Body of pancreas (tissue), 4 donors: ENCODE measurements around the gene PFN1. TPM values are rescaled to one million over a fixed set of nuclear protein-coding genes. Genes with fewer than 3 reads are reported as not detected.

Source experiments
- ATAC-seq: fragments of 150-250 bp; one replicate; pipeline ENCODE4 v1.9.1; 2016
- DNase-seq, 4 donors: peaks; one replicate each; pipeline ENCODE4 v3.0.0-alpha.2; 2019
- H3K27ac ChIP-seq, 4 donors: fragments of 200-600 bp; sonication (generic); 1 replicate in 3 of 4; 2 replicates in 1 of 4; pipeline versions ENCODE4 v1.5.1 to v1.6.1; 2016 to 2019; ENCODE audit warnings: mild to moderate bottlenecking in 1 of 4, mixed read lengths in 1 of 4, moderate library complexity in 1 of 4
- H3K27me3 ChIP-seq, 2 donors: fragments of 200-600 bp; sonication (generic); one replicate each; pipeline ENCODE4 v1.6.0; 2016; ENCODE audit warnings: mild to moderate bottlenecking in 1 of 2
- H3K36me3 ChIP-seq, 2 donors: fragments of 200-600 bp; sonication (generic); replicated peaks in 1 of 2; 2 replicates each; pipeline ENCODE4 v1.5.1; 2016; ENCODE audit warnings: low read depth in 2 of 2; ENCODE audit not compliant: insufficient read depth in 1 of 2
- H3K4me1 ChIP-seq: fragments of 200-600 bp; sonication (generic); one replicate; pipeline ENCODE4 v1.6.0; 2016
- H3K4me3 ChIP-seq, 2 donors: fragments of 200-600 bp; sonication (generic); 1 replicate in 1 of 2; 2 replicates in 1 of 2; pipeline ENCODE4 v1.5.1; 2016 to 2019
- H3K9me3 ChIP-seq, 3 donors: fragments of 200-600 bp; sonication (generic); 1 replicate in 2 of 3; 2 replicates in 1 of 3; pipeline ENCODE4 v1.5.1; 2016
- POLR2A ChIP-seq, 3 donors: fragments of 450-650 bp; IDR thresholded peaks; one replicate each; pipeline ENCODE4 v1.6.1; 2016; ENCODE audit warnings: antibody characterized with exemption in 3 of 3, mild to moderate bottlenecking in 2 of 3
- WGBS, 2 donors: methylation state at CpG; one replicate each; pipeline ENCODE4 v1.1.5; 2017; 5-methylcytosine and 5-hydroxymethylcytosine counted together
- intact Hi-C: fragments of 100-400 bp; cut with DNase I; formaldehyde crosslinking; loops from one replicate; pipeline ENCODE4 v1.15.1; 2023
- total RNA-seq, 2 donors: library from RNA; depleted of rRNA; stranded (reverse); fragments of >200 nt; gene quantifications; one replicate each; pipeline ENCODE4 v1.1.0, GENCODE V29; 2016
- TF ChIP-seq, protein P1 (sequence below), 7 experiments: fragments of 450-650 bp in 4 of 7; fragments of 200-600 bp in 3 of 7; sonication (generic) in 3 of 7; IDR thresholded peaks; one replicate each; pipeline ENCODE4 v1.5.1; 2016 to 2019; ENCODE audit warnings: antibody characterized with exemption in 7 of 7

The PFN1 gene
- total RNA-seq, 2 donors from 2014 or later: 164 to 180 TPM

DNA sequence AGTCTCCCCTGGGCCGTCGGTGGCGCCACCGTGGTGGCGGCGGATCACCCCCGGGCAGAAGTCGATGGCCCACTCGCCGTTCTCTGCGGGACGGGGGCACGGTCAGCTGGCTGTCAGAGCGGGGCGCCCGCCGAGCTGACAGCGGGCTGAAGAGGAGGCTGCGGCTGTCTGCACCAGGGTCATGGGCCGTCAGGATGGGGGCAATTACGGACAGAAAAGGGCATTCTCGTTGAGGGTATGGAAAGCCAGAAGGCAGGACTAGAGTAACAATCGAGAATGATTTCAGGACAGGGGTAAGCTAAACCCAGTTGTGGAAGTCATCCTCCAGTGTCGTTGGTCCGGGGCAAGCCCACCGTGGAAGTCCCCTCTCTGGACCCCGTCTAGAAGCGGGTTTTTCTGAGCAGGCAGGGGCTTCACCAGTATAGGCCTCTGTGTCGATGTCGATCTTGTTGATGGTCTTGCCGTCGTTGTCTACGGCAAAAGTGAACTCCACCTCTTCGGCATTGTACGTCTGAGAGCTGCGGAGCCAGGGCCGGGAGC is 47.2 kb downstream of the PFN1 start:
- no peak overlapping the region for H3K27ac ChIP-seq
- intact Hi-C loops: no loop called here
- DNase-seq: no peak
- H3K36me3 ChIP-seq: no peaks in the 10 kb centered on the region
- no peaks in the 10 kb centered on the region for H3K27me3 ChIP-seq
- WGBS, 2 donors: 70 to 77% methylated on average over 10 to 37 of the region's 37 CpGs
- no peak for ATAC-seq
- H3K9me3 ChIP-seq: no peaks in the 10 kb centered on the region
- TF ChIP-seq POLR2A (IDR thresholded peaks at IDR 0.05): no peak
- TF ChIP-seq, protein P1, sequence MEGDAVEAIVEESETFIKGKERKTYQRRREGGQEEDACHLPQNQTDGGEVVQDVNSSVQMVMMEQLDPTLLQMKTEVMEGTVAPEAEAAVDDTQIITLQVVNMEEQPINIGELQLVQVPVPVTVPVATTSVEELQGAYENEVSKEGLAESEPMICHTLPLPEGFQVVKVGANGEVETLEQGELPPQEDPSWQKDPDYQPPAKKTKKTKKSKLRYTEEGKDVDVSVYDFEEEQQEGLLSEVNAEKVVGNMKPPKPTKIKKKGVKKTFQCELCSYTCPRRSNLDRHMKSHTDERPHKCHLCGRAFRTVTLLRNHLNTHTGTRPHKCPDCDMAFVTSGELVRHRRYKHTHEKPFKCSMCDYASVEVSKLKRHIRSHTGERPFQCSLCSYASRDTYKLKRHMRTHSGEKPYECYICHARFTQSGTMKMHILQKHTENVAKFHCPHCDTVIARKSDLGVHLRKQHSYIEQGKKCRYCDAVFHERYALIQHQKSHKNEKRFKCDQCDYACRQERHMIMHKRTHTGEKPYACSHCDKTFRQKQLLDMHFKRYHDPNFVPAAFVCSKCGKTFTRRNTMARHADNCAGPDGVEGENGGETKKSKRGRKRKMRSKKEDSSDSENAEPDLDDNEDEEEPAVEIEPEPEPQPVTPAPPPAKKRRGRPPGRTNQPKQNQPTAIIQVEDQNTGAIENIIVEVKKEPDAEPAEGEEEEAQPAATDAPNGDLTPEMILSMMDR (IDR thresholded peaks at IDR 0.05): no peak
- peaks cover 45% of the 10 kb centered on the region for H3K4me1 ChIP-seq
- H3K4me3 ChIP-seq: no peak overlapping the region

DNA sequence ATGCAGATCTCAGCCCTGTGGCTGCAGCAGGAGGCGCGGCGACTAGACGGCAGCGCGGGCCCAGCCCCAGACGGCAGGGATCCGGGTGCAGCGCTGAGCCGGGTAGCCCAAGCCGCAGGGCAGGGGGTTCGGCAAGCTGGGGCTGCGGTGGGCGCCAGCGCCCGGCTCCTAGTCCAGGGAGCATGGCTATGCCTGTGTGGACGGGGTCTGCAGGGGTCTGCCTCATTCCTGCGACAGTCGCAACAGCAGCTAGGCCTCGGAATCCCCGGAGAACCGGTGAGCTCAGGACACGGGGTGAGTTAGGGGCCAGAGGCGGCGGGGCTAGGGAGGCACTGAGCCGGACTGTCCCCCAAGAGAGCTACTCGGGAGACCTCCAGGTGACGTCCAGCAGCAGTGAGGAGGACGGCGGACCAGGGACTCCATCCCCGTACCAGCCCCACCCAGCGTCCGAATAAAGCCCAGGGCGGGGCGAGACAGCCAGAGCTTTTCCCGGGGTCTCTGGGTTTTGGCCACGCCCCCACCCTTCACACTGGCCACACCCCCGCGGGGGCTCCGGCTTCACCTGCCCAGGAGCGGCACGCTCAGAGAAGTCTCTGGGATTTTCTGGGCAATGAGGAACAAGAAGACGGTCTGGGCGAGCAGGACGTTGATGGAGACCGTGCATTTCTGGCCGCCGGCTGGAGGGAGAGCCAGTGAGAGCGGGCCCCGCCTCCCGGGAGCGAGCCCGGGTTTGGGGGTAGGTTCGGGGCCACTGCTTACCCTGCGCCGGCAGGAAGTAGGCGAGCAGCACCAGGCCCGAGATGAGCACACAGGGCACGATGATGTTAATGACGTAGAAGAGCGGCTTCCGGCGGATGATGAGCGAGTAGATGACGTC is 47.9 kb downstream of the PFN1 start:
- Histone ChIP-seq H3K4me3 (no peak overlapping the region), H3K36me3 (no peaks in the 10 kb centered on the region), H3K27ac (no peak overlapping the region), H3K27me3 (no peaks in the 10 kb centered on the region), H3K4me1 (peaks cover 45% of the 10 kb centered on the region), H3K9me3 (no peaks in the 10 kb centered on the region)
- 51 to 63% methylated on average over 22 to 65 of the region's 65 CpGs for WGBS, 2 donors
- ATAC-seq: no peak
- peak in 1 of 4 donors; percentile 26 for DNase-seq
- intact Hi-C loops: no loop called here
- TF ChIP-seq, protein P1 (IDR thresholded peaks at IDR 0.05): no peak
- no peak for TF ChIP-seq POLR2A (IDR thresholded peaks at IDR 0.05)

DNA sequence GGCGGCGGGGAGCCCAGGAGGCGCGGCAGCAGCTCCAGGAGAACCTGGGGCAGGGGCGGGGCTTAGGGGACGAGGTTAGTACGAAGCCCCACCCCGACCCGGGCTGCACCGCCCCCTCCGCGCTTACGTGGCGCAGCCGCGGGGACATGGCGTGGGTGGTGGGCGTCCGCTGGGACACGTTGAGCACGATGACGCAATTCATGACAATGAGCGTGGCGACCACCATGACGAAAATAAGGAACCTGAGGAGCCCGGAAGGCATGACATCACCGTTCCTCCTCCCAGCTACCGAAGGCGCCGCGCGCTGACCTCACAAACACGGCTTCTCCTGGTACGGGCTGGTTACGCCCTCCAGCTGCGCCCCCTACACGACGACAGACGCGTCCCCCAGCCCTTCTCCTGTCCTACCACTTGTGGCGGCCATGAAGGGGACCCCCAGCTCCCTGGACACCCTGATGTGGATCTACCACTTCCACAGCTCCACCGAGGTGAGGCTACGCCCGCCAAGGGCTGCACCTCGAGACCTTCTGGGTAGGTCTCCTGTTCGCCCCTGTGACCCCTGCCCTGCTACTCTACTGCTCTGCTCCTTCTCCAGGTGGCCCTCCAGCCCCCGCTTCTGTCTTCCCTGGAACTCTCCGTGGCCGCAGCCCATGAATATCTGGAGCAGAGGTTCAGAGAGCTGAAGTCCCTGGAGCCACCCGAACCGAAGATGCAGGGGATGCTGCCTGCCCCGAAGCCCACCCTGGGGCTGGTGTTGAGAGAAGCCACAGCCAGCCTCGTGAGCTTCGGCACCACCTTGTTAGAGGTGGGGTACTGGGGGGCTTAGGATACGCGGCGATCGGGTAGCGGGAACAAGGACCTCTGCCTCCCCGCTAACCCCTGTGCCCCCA is 48.7 kb downstream of the PFN1 start, which contains the start of gene C17orf107:
Gene C17orf107 (plus strand): TSS at position 196 of the 890 bp plus-strand sequence. CDS start 227 bp downstream, at position 423.
- DNase-seq (peak; percentile 88 to 94 (median 92)), ATAC-seq (peak; percentile 78)
- peak within 1 kb of the TSS; percentile 13 to 48 for H3K4me3 ChIP-seq
- H3K9me3 ChIP-seq: no peaks in the 10 kb centered on the region
- H3K36me3 ChIP-seq: no peaks in the 10 kb centered on the region
- TF ChIP-seq, protein P1 (IDR thresholded peaks at IDR 0.05): no peak
- peak; percentile 9 to 54 (median 44) for TF ChIP-seq POLR2A (IDR thresholded peaks at IDR 0.05)
- peaks cover 45% of the 10 kb centered on the region for H3K4me1 ChIP-seq
- H3K27ac ChIP-seq: peak within 1 kb of the TSS in 3 of 4 donors; percentile 4 to 47 (median 46)
- intact Hi-C loops: loop anchor here (10.0 kb wide), 1 partner anchor 195 kb away; the partner anchor contains the start of gene PELP1
- WGBS, 2 donors: 5 to 20% methylated on average over 1 to 58 of the region's 60 CpGs
- no peaks in the 10 kb centered on the region for H3K27me3 ChIP-seq

DNA sequence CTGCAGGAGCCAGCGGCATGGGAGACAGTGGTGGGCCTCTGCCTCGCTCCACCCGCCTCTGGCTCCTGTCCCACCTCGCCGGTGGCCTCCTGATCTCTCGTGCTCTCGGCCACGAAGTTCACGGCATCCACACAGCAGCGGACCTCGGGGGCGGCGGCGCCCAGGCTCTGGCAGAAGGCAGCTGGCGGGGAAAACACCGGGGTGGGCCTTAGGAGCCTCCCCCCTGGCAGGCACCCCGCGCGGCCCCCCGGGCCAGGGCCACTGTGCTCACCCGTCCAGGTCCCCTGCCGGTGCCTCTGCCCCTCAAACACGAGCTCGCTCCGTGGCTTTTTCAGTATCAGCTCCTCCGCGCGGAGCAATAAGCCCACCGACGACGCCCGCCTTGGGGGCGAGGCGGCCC is 49.4 kb downstream of the PFN1 start:
- ATAC-seq: peak; percentile 1
- peak in 2 of 4 donors; percentile 18 to 29 for DNase-seq

More for the DNA sequence above, 49.4 kb downstream of the PFN1 start:
- H3K4me1 ChIP-seq: peaks cover 43% of the 10 kb centered on the region
- H3K36me3 ChIP-seq: peaks cover 0 to 4% of the 10 kb centered on the region in 2 donors
- H3K9me3 ChIP-seq: no peaks in the 10 kb centered on the region
- intact Hi-C loops: loop anchor here (10.0 kb wide), 1 partner anchor 194 kb away; the partner anchor contains the start of gene PELP1
- no peak for TF ChIP-seq POLR2A (IDR thresholded peaks at IDR 0.05)
- TF ChIP-seq, protein P1 (IDR thresholded peaks at IDR 0.05): no peak
- H3K4me3 ChIP-seq: peak overlapping the region; percentile 13 to 48
- H3K27ac ChIP-seq: peak overlapping the region in 2 of 4 donors; percentile 46 to 47
- no peaks in the 10 kb centered on the region for H3K27me3 ChIP-seq
- 8% methylated on average over 22 of the region's 34 CpGs; no CpG with 5 or more reads in 1 of the 2 donors for WGBS, 2 donors
